Hematopoietic multipotent progenitor cell treated with erythropoietin and hydrocortisone succinate and interleukin-3 and kit ligand, for 17 days (in vitro differentiated cells): ENCODE data around the gene SLC9C1.
A peak's percentile ranks its signal among the peaks of the same experiment; 100 is the strongest.
"Not testable (repeated sequence)": the region's sequence is repeated elsewhere in the genome, so short reads cannot be mapped to it uniquely, and the experiment has no call there.

ENCODE experiments used
- DNase-seq: peaks from one replicate; pipeline ENCODE4 v3.0.0-alpha.2; 2015; ENCODE audit warnings: low spot score

The SLC9C1 gene

GRCh38 chr3:112187300-112187699 is 106.7 kb downstream of the SLC9C1 start:
- no peak for DNase-seq

- DNase-seq: not testable (repeated sequence)
Measured at GRCh38 chr3:112185423-112186035, 108.5 kb downstream of the SLC9C1 start.

GRCh38 chr3:112175646-112176045 is 118.4 kb downstream of the SLC9C1 start:
- no peak for DNase-seq

- DNase-seq: no peak
Measured at GRCh38 chr3:112175037-112175436, 119.0 kb downstream of the SLC9C1 start.

- DNase-seq: no peak
Measured at GRCh38 chr3:112171144-112171543, 122.9 kb downstream of the SLC9C1 start.

- DNase-seq: no peak
Measured at GRCh38 chr3:112170046-112170445, 124.0 kb downstream of the SLC9C1 start.

GRCh38 chr3:112167758-112168157 is 126.3 kb downstream of the SLC9C1 start:
- no peak for DNase-seq

GRCh38 chr3:112149136-112149535 is 144.9 kb downstream of the SLC9C1 start:
- no peak for DNase-seq

GRCh38 chr3:112143689-112144088 is 150.3 kb downstream of the SLC9C1 start:
- no peak for DNase-seq

GRCh38 chr3:112143251-112143650 is 150.8 kb downstream of the SLC9C1 start:
- no peak for DNase-seq

- DNase-seq: no peak
Measured at GRCh38 chr3:112141293-112141692, 152.7 kb downstream of the SLC9C1 start.

- DNase-seq: no peak
Measured at GRCh38 chr3:112140584-112140983, 153.4 kb downstream of the SLC9C1 start.

- no peak for DNase-seq
Measured at GRCh38 chr3:112138219-112138969, 155.6 kb downstream of the SLC9C1 start.

- DNase-seq: no peak
Measured at GRCh38 chr3:112137781-112138180, 156.2 kb downstream of the SLC9C1 start.

GRCh38 chr3:112136959-112137693 is 156.9 kb downstream of the SLC9C1 start:
- DNase-seq: no peak

- no peak for DNase-seq
Measured at GRCh38 chr3:112136046-112136445, 158.0 kb downstream of the SLC9C1 start.

GRCh38 chr3:112134335-112135124 is 159.5 kb downstream of the SLC9C1 start:
- peak; percentile 5 for DNase-seq

- peak; percentile 28 for DNase-seq
Measured at GRCh38 chr3:112133626-112134334, 160.2 kb downstream of the SLC9C1 start.

- peak; percentile 11 for DNase-seq
Measured at GRCh38 chr3:112132975-112133448, 161.0 kb downstream of the SLC9C1 start, which contains the start of gene GCSAM. Gene GCSAM (minus strand): TSS chr3:112133248. CDS start chr3:112133120, 128 bp downstream.

- DNase-seq: no peak
Measured at GRCh38 chr3:112132554-112132953, 161.5 kb downstream of the SLC9C1 start.

GRCh38 chr3:112132088-112132487 is 161.9 kb downstream of the SLC9C1 start:
- DNase-seq: no peak
